ENCODE data around the gene CAP2. TPM values are rescaled to one million over a fixed set of nuclear protein-coding genes. Genes with fewer than 3 reads are reported as not detected.

Gene CAP2
- total RNA-seq, 1 experiment from 2014 or later: 11.5 TPM

GRCh38 chr6:17452096-17452495 is 58.7 kb downstream of the CAP2 start:
- Histone ChIP-seq H3K4ac (ENCODE audit: low read depth, low read length) (no peak overlapping the region), H3K27me3 (ENCODE audit: insufficient read depth, low read length) (no peaks in the 10 kb centered on the region), H3K14ac (ENCODE audit: insufficient read depth, low read length) (no peak overlapping the region), H3K27ac (ENCODE audit: insufficient read length, low read depth, low read length) (no peak overlapping the region), H4K8ac (replicated peaks; ENCODE audit: insufficient read length, low read depth, low read length) (no peak overlapping the region), H2BK12ac (ENCODE audit: insufficient read length, low read depth, low read length) (no peak overlapping the region), H3K79me2 (ENCODE audit: insufficient read depth, low read length) (no peaks in the 10 kb centered on the region), H2BK5ac (ENCODE audit: insufficient read length, low read length) (no peak overlapping the region), H3K4me2 (ENCODE audit: insufficient read depth, insufficient read length, low read length) (no peak overlapping the region), H4K5ac (ENCODE audit: insufficient read length, low read depth, low read length) (no peak overlapping the region), H3K23me2 (ENCODE audit: insufficient read length, low read depth, low read length, poor library complexity, severe bottlenecking) (no peaks in the 10 kb centered on the region), H4K20me1 (ENCODE audit: control insufficient read depth, insufficient read depth, insufficient read length) (no peaks in the 10 kb centered on the region), H3K9ac (ENCODE audit: extremely low read depth, insufficient read length, low read length) (no peak overlapping the region), H3K23ac (ENCODE audit: insufficient read length, low read depth, low read length) (no peak overlapping the region), H2BK120ac (ENCODE audit: low read depth, low read length, poor library complexity, severe bottlenecking) (no peak overlapping the region), H4K91ac (ENCODE audit: insufficient read length, low read depth, low read length) (no peak overlapping the region), H3K18ac (ENCODE audit: insufficient read length, low read depth, low read length) (no peak overlapping the region), H2BK20ac (ENCODE audit: low read depth, low read length, poor library complexity, severe bottlenecking) (no peak overlapping the region), H2AK5ac (ENCODE audit: insufficient read length, low read length) (no peak overlapping the region), H3K4me1 (ENCODE audit: insufficient read depth, low read length) (no peaks in the 10 kb centered on the region; the same call in 1 of the 2 replicates), H2BK15ac (ENCODE audit: low read depth, low read length) (no peak overlapping the region), H3T11ph (ENCODE audit: low read length) (no peak overlapping the region), H3K79me1 (ENCODE audit: insufficient read depth, low read depth, low read length, poor library complexity, severe bottlenecking) (no peaks in the 10 kb centered on the region), H3K9me3 (ENCODE audit: control insufficient read depth, low read depth, low read length) (no peaks in the 10 kb centered on the region), H3K56ac (ENCODE audit: insufficient read length, low read depth, low read length) (no peak overlapping the region), H2AFZ (ENCODE audit: low read length) (no peak overlapping the region)
- no CpG with 5 or more reads among the region's 6 CpGs for WGBS (ENCODE audit: extremely low coverage, insufficient read length, low lambda C conversion rate)
- Mint-ChIP-seq H3K9me3 (no peaks in the 10 kb centered on the region), H3K4me3 (no peak overlapping the region), H3K27ac (no peak overlapping the region), H3K4me1 (peaks cover 12 to 13% of the 10 kb centered on the region in 2 experiments), H3K27me3 (ENCODE audit: low read depth) (no peaks in the 10 kb centered on the region), H3K36me3 (ENCODE audit: insufficient read depth in 1 of 3, low read depth in 3 of 3) (peaks cover 0 to 4% (median 0%) of the 10 kb centered on the region in 3 experiments; a peak in 3 of 7 replicates)
- no peak for TF ChIP-seq CTCF (conservative IDR thresholded peaks at IDR 0.05)
- DNase-seq: no peak
